Kidney epithelial cell (primary cell): ENCODE data around the gene DENND2D. TPM values are rescaled to one million over a fixed set of nuclear protein-coding genes. Genes with fewer than 3 reads are reported as not detected.

Experiments used
- DNase-seq: peaks from one replicate; pipeline ENCODE4 v3.0.0-alpha.2; 2010; ENCODE audit warnings: low read depth
- H3K27me3 ChIP-seq: 2 replicates; pipeline ENCODE4 v1.6.0; 2011; ENCODE audit warnings: low read length; ENCODE audit not compliant: control insufficient read depth, insufficient read depth
- H3K36me3 ChIP-seq: 2 replicates; pipeline ENCODE4 v1.5.1; 2011; ENCODE audit warnings: low read length; ENCODE audit not compliant: control insufficient read depth, insufficient read depth
- H3K4me3 ChIP-seq: 2 replicates; pipeline ENCODE4 v1.5.1; 2011; ENCODE audit warnings: low read depth, mild to moderate bottlenecking, control low read depth, low read length
- total RNA-seq: library from RNA; depleted of rRNA; stranded (reverse); fragments of >200 nt; gene quantifications from 2 replicates; pipeline ENCODE4 v1.2.3, GENCODE V29; 2015
- TF ChIP-seq, protein P1 (sequence below): IDR thresholded peaks from 2 replicates; pipeline ENCODE4 v1.5.1; 2011; ENCODE audit warnings: mild to moderate bottlenecking, moderate library complexity, low read length, control low read depth, inconsistent platforms; ENCODE audit not compliant: insufficient read depth, poor library complexity, severe bottlenecking

DENND2D gene
- total RNA-seq, 1 donor from 2014 or later = 13.2 TPM

GRCh38 chr1:111223126-111223685 is 22.8 kb upstream of the DENND2D start:
- Histone ChIP-seq H3K36me3 (no peaks in the 10 kb centered on the region), H3K27me3 (no peaks in the 10 kb centered on the region), H3K4me3 (no peak overlapping the region)
- TF ChIP-seq, protein P1, sequence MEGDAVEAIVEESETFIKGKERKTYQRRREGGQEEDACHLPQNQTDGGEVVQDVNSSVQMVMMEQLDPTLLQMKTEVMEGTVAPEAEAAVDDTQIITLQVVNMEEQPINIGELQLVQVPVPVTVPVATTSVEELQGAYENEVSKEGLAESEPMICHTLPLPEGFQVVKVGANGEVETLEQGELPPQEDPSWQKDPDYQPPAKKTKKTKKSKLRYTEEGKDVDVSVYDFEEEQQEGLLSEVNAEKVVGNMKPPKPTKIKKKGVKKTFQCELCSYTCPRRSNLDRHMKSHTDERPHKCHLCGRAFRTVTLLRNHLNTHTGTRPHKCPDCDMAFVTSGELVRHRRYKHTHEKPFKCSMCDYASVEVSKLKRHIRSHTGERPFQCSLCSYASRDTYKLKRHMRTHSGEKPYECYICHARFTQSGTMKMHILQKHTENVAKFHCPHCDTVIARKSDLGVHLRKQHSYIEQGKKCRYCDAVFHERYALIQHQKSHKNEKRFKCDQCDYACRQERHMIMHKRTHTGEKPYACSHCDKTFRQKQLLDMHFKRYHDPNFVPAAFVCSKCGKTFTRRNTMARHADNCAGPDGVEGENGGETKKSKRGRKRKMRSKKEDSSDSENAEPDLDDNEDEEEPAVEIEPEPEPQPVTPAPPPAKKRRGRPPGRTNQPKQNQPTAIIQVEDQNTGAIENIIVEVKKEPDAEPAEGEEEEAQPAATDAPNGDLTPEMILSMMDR = no peak
- DNase-seq = no peak

- TF ChIP-seq, protein P1 = peak; percentile 96
- Histone ChIP-seq H3K4me3 (no peak overlapping the region), H3K36me3 (no peaks in the 10 kb centered on the region), H3K27me3 (no peaks in the 10 kb centered on the region)
- no peak for DNase-seq
Measured at GRCh38 chr1:111222308-111223125, 22.1 kb upstream of the DENND2D start.

DNA sequence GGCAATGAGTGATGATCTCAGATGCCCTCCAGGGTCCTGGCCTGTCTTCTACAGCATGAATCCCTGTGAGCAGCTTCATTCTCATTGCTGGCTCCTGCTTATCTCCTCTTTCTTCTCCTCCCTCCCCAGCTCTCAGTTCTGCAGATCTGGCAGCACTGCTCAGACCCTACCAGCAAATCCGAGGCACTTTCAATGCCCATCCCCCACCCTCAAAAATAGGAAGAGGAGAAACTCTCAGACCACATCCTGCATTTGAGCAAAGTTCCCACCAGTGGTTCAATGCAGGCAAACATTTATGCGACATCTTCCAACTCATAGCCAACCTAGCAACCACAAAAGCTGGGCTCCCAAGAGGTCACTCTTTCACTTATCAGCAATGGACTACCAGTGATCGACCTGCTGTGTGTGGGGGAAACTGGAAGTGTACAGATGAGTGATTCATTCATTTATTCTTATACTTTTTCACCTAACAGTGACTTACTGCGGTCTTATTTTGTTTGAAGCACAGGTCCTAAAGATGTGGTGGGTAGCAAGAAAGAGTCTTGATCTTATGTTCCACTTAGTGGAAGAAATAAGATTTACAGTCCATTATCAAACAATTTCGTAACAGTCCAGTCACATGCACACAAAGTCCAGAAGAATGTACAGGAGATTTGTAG is 21.3 kb upstream of the DENND2D start:
- Histone ChIP-seq H3K36me3 (no peaks in the 10 kb centered on the region), H3K27me3 (no peaks in the 10 kb centered on the region), H3K4me3 (no peak overlapping the region)
- TF ChIP-seq, protein P1 = no peak
- DNase-seq = no peak

DNA sequence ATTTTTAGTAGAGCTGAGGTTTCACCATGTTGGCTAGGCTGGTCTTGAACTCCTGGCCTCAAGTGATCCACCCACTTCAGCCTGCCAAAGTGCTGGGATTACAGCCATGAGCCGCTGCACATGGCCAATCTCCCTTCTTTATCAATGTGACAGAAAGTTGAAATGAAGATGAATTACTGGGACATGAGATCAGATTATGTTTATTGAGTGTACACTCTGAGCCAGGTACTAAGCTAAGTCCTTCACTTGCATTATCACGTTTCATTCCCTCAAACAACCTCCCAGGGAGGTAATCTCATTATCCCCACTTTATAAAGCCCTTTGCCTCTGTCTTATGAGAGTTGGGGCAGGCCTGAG is 20.8 kb upstream of the DENND2D start:
- no peaks in the 10 kb centered on the region for H3K27me3 ChIP-seq
- no peak for DNase-seq
- no peak overlapping the region for H3K4me3 ChIP-seq
- TF ChIP-seq, protein P1 = no peak
- no peaks in the 10 kb centered on the region for H3K36me3 ChIP-seq

GRCh38 chr1:111220302-111220890 is 19.9 kb upstream of the DENND2D start:
- no peak overlapping the region for H3K4me3 ChIP-seq
- TF ChIP-seq, protein P1 = no peak
- no peaks in the 10 kb centered on the region for H3K27me3 ChIP-seq
- H3K36me3 ChIP-seq = no peaks in the 10 kb centered on the region
- DNase-seq = no peak
